ENCODE results near the gene FNDC5.

Gene FNDC5

DNA sequence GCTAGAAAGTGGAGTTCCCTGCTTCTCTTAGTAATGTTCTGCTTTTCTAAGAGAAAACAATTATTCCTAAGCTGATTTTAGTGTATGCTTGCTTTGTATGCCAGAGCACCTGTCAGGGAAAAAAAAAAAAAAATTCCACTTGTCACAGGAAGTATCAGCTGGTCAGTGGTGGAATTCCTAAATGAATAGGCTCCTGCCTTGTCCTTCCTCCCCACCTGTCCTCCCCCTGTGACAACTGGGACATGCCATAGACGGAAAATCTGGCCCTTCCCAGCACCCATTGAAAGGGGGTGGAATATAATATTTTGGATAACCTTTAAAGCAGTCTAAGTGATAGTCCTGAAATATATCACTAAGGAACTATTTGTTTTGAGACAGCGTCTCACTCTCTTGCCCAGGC is 10.8 kb downstream of the FNDC5 start:
- DNase-seq (ENCODE audit: low spot score in 2 of 2), result no peak

DNA sequence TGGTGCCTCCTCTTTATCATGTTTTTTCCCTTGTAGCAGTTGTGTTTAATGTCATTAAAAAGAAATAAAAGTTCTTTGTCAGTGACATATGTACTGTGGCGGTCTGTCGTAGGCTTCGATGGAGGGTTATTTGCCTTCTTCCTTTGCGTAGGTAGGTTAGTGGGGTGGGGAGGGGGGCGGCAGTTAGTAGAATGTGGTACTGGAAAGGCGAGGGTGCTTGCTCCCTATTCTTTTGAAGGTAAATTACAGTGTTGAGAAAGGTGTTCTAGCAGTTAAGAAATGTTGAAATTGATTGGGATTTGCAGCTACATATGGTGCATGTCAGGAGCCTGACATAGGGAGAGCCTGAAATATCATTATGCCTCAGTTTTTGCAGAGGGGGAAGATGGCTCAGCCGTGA is 11.9 kb downstream of the FNDC5 start:
- Histone ChIP-seq H3K4me3 (no peak overlapping the region), H3K27me3 (ENCODE audit: low read depth) (no peaks in the 10 kb centered on the region), H3K9me3 (no peaks in the 10 kb centered on the region), H3K4me1 (no peaks in the 10 kb centered on the region), H3K36me3 (replicated peaks) (peaks cover 40% of the 10 kb centered on the region)
- no peak for DNase-seq (ENCODE audit: low spot score in 2 of 2)
- in situ Hi-C loops (cut with MboI; ENCODE audit: low sequenced_read_pairs), result no loop called here

More for the DNA sequence above, 10.8 kb downstream of the FNDC5 start:
- Histone ChIP-seq H3K9me3 (no peaks in the 10 kb centered on the region), H3K4me3 (no peak overlapping the region), H3K36me3 (replicated peaks) (peaks cover 32% of the 10 kb centered on the region), H3K27me3 (ENCODE audit: low read depth) (no peaks in the 10 kb centered on the region), H3K4me1 (no peaks in the 10 kb centered on the region)
- in situ Hi-C loops (cut with MboI; ENCODE audit: low sequenced_read_pairs), result no loop called here

- no peak for DNase-seq (ENCODE audit: low spot score in 2 of 2)
- Histone ChIP-seq H3K4me1 (no peaks in the 10 kb centered on the region), H3K4me3 (no peak overlapping the region), H3K36me3 (replicated peaks) (peaks cover 43% of the 10 kb centered on the region), H3K9me3 (no peaks in the 10 kb centered on the region), H3K27me3 (ENCODE audit: low read depth) (no peaks in the 10 kb centered on the region)
- in situ Hi-C loops (cut with MboI; ENCODE audit: low sequenced_read_pairs), result no loop called here
Observed at GRCh38 chr1:32858136-32858535, 12.6 kb downstream of the FNDC5 start.

GRCh38 chr1:32855861-32856617 is 14.7 kb downstream of the FNDC5 start:
- in situ Hi-C loops (cut with MboI; ENCODE audit: low sequenced_read_pairs), result no loop called here

GRCh38 chr1:32848354-32849063 is 22.2 kb downstream of the FNDC5 start:
- Histone ChIP-seq H3K9me3 (no peaks in the 10 kb centered on the region), H3K4me3 (no peak overlapping the region), H3K4me1 (no peaks in the 10 kb centered on the region), H3K27me3 (ENCODE audit: low read depth) (no peaks in the 10 kb centered on the region), H3K36me3 (replicated peaks) (peaks cover 41% of the 10 kb centered on the region)
- in situ Hi-C loops (cut with MboI; ENCODE audit: low sequenced_read_pairs), result no loop called here
- DNase-seq (ENCODE audit: low spot score in 2 of 2), result no peak

More at GRCh38 chr1:32855861-32856617, 14.7 kb downstream of the FNDC5 start:
- H3K36me3 ChIP-seq (replicated peaks), result peaks cover 55% of the 10 kb centered on the region
- no peaks in the 10 kb centered on the region for H3K4me1 ChIP-seq
- DNase-seq (ENCODE audit: low spot score in 2 of 2), result no peak
- no peak overlapping the region for H3K4me3 ChIP-seq
- no peaks in the 10 kb centered on the region for H3K27me3 ChIP-seq (ENCODE audit: low read depth)
- no peaks in the 10 kb centered on the region for H3K9me3 ChIP-seq

DNA sequence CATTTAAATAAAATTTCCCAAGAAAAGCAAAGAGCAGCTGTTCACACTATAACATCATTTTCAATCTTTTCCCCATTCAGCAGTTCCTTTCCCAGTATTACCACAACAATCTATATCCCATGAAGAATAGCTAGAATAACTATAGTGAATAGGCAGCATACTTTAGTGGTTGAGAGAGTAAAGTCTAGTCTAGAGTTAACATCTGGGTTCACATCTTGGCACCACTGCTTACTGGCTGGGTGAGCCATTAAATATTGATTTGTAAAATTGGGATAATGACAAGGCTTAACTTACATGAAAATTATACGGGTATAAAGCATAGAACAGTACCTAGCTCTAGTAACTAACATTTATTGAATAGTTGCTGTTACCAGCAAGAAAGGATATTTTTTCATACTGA is 38.8 kb downstream of the FNDC5 start:
- in situ Hi-C loops (cut with MboI; ENCODE audit: low sequenced_read_pairs), result no loop called here
- Histone ChIP-seq H3K36me3 (replicated peaks) (peaks cover 65% of the 10 kb centered on the region), H3K27me3 (ENCODE audit: low read depth) (no peaks in the 10 kb centered on the region), H3K9me3 (no peaks in the 10 kb centered on the region), H3K4me1 (no peaks in the 10 kb centered on the region), H3K4me3 (no peak overlapping the region)
- no peak for DNase-seq (ENCODE audit: low spot score in 2 of 2)

GRCh38 chr1:32830092-32830852 is 40.4 kb downstream of the FNDC5 start:
- no peak for DNase-seq (ENCODE audit: low spot score in 2 of 2)
- H3K4me1 ChIP-seq, result no peaks in the 10 kb centered on the region
- H3K27me3 ChIP-seq (ENCODE audit: low read depth), result no peaks in the 10 kb centered on the region
- no peak overlapping the region for H3K4me3 ChIP-seq
- in situ Hi-C loops (cut with MboI; ENCODE audit: low sequenced_read_pairs), result no loop called here
- no peaks in the 10 kb centered on the region for H3K9me3 ChIP-seq
- H3K36me3 ChIP-seq (replicated peaks), result peaks cover 79% of the 10 kb centered on the region

DNA sequence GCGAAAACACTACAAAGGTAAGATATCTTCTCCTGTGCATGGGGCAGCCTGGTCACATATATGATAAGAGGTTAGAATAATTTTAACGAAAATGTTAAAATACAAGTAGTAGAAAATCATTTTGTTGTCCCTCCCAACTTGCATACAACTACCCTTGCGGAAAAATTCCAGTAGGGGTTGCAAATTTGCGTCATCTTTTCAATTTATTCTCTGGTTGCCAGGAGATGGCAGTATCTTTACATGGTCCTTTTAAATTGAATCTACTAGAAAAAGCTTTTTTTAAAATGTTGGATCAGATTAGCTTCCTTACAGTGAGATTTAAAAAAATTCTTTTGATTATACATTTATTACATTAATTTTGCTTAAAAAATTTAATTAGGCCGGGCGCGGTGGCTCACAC is 42.4 kb downstream of the FNDC5 start:
- H3K4me1 ChIP-seq, result no peaks in the 10 kb centered on the region
- H3K9me3 ChIP-seq, result no peaks in the 10 kb centered on the region
- no peak overlapping the region for H3K4me3 ChIP-seq
- H3K27me3 ChIP-seq (ENCODE audit: low read depth), result no peaks in the 10 kb centered on the region
- in situ Hi-C loops (cut with MboI; ENCODE audit: low sequenced_read_pairs), result no loop called here
- peaks cover 70% of the 10 kb centered on the region for H3K36me3 ChIP-seq (replicated peaks)
- DNase-seq (ENCODE audit: low spot score in 2 of 2), result no peak

GRCh38 chr1:32825181-32825580 is 45.5 kb downstream of the FNDC5 start:
- Histone ChIP-seq H3K36me3 (replicated peaks) (peaks cover 46% of the 10 kb centered on the region), H3K4me3 (no peak overlapping the region), H3K9me3 (no peaks in the 10 kb centered on the region), H3K27me3 (ENCODE audit: low read depth) (no peaks in the 10 kb centered on the region), H3K4me1 (no peaks in the 10 kb centered on the region)
- in situ Hi-C loops (cut with MboI; ENCODE audit: low sequenced_read_pairs), result no loop called here
- DNase-seq (ENCODE audit: low spot score in 2 of 2), result no peak

DNA sequence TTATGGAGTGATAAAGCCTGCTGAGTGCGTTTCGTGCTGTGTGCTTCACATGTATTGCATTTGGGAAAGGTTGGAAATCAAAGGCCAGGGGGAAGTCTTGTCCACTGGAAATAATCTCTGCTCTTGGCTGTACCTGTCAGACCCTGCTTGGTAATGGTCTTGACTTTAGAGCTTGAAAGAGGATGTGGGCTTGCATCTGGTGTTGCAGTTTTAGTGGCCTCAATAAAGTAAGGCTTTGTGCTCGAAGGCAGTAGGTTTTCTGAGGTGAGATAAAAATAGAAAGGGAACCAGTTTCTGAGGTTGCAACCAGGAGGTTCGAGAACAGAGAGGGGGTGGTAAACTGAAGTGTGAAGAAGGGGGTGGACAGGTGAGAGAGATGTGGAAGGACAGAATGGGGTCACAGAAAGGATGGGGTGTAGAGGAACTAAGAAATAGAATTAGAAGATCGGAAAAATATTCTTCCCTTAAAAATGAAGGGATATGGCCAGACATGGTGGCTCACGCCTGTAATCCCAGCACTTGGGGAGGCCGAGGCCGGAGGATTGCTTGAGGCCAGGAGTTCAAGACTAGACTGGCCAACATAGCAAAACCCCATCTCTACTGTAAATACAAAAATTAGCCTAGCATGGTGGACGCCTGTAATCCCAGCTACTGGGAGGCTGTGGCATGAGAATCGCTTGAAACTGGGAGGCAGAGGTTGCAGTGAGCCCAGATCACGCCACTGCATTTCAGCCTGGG is 51.7 kb downstream of the FNDC5 start:
- no peak for DNase-seq (ENCODE audit: low spot score in 2 of 2)
- Histone ChIP-seq H3K4me1 (peaks cover 14% of the 10 kb centered on the region), H3K4me3 (peak overlapping the region; percentile 93), H3K27me3 (ENCODE audit: low read depth) (no peaks in the 10 kb centered on the region), H3K9me3 (no peaks in the 10 kb centered on the region), H3K36me3 (replicated peaks) (peaks cover 26% of the 10 kb centered on the region)
- in situ Hi-C loops (cut with MboI; ENCODE audit: low sequenced_read_pairs), result no loop called here

DNA sequence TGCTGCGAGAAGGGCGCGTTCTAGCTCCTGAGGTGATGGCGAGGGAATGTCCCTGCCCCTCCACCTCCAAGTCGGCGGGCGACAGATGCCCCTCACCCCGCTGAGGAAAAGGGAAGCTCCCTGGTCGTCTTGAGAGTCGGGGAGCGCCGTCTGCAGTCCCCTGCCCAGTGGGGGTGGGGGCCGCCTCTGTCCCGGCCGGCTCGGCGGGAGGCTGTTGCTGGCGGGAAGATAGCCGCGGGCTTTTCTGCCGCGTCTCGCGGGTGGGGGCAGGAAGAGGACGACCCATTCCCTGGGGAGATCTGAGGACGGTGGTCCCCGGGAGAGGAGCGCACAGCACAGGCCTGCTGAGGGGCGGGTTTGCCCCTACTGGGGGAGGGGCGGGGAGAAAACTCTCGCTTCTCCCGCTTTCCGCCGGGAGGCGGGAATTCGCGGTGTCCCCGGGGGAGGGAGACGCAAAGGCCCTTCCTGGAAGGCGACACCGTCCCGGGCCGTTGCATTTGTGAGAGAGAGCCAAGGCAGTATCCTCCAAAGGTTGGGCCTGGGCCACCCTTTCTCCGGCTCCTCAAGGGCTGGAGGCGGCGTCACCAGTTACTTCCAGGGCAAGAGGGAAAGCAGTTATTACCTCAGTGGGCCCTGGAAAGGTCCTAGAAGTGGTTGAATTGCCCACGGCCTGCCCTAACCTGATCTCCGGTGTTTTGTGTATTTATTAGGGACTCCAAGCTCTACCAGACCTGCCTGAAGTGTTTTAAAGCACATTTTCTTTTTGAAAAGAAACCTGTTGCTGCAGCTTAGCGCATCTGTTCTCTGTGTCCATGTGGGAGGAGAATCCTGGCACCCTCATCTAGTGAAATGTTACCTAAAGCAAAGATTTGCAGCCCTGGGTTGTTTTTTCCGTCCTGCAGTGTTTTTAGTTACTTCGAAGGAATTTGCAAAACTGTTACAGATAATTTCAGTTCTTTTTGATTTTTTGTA is 52.6 kb downstream of the FNDC5 start:
- Histone ChIP-seq H3K9me3 (no peaks in the 10 kb centered on the region), H3K4me1 (peaks cover 14% of the 10 kb centered on the region), H3K27me3 (ENCODE audit: low read depth) (no peaks in the 10 kb centered on the region), H3K36me3 (replicated peaks) (peaks cover 29% of the 10 kb centered on the region), H3K4me3 (peak overlapping the region; percentile 93)
- DNase-seq (ENCODE audit: low spot score in 2 of 2), result peak; percentile 78 to 91
- in situ Hi-C loops (cut with MboI; ENCODE audit: low sequenced_read_pairs), result no loop called here

GRCh38 chr1:32817159-32817814 is 53.4 kb downstream of the FNDC5 start, which contains the start of the genes S100PBP and YARS1:
Gene S100PBP, plus strand, starts transcription at chr1:32817653. Its CDS starts 8,447 bp downstream, at chr1:32826100.
Gene YARS1, minus strand, starts transcription at chr1:32817358. Its CDS starts 114 bp downstream, at chr1:32817244.
- H3K4me1 ChIP-seq, result peaks cover 16% of the 10 kb centered on the region
- H3K27me3 ChIP-seq (ENCODE audit: low read depth), result no peaks in the 10 kb centered on the region
- H3K36me3 ChIP-seq (replicated peaks), result peaks cover 32% of the 10 kb centered on the region
- peak within 1 kb of the TSS; percentile 93 for H3K4me3 ChIP-seq
- in situ Hi-C loops (cut with MboI; ENCODE audit: low sequenced_read_pairs), result no loop called here
- peak; percentile 95 to 100 for DNase-seq (ENCODE audit: low spot score in 2 of 2)
- H3K9me3 ChIP-seq, result no peaks in the 10 kb centered on the region
